NCI-H187 treated with DMSO at 0.1 percent for 48 hours (cell line): ENCODE results near the gene NLRP7.
"Not testable (repeated sequence)": the region's sequence is repeated elsewhere in the genome, so short reads cannot be mapped to it uniquely, and the experiment has no call there.

Source experiments
- DNase-seq: peaks from one replicate; lab custom pipeline; 2025; lab: John Stamatoyannopoulos, UW

Gene NLRP7

DNA sequence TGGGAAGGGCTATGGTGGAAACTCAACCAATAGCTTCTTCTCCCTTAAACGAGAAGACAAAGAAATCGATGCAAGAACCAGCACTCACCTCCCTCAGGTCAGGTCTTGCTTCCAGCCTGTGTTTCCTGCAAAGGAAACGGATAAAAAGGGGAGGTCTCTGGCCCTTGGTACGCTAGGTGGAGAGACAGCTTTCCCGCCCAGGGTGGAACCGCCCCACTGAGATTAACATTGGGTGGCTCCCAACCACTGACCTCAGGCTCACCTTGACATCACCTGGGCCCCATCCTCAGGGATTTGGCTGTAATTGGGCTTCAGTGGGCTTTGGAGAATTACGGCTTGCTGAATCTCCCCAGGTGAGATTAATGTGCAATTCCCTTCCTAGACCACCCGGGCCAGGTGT lies at the start of gene NLRP7:
NLRP7 (minus strand) TSS at position 150 of the 400 bp plus-strand sequence.
- DNase-seq = no peak

DNA sequence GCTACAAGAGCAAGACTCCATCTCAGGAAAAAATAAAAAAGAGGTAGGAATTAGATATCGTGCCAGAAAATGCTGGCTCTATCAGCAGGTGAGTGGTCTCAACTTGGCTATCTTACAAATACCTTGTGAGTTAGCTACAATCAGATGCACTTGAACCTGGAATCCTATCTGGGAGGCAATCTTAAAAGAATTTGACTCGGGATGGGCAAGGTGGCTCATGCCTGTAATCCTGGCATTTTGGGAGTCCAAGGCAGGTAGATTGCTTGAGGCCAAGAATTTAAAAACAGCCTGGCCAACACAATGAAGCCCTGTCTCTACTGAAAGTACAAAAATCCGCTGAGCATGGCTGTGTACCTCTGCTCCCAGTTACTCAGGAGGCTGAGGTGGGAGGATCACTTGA lies 48.2 kb upstream of the NLRP7 start:
- no peak for DNase-seq

DNA sequence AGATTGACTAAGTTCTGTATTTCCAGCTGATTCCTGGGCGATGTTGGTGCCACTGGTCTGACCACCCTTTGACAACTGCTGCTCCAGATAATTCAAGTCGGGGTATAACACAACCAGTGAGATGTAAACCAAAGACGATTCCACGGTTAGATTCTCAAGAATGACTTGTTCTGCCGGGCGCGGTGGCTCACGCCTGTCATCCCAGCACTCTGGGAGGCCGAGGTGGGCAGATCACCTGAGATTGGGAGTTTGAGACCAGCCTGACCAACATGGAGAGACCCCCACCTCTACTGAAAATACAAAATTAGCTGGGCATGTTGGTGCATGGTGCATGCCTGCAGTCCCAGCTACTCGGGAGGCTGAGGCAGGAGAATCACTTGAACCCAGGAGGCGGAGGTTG lies 42.2 kb upstream of the NLRP7 start:
- not testable (repeated sequence) for DNase-seq

DNA sequence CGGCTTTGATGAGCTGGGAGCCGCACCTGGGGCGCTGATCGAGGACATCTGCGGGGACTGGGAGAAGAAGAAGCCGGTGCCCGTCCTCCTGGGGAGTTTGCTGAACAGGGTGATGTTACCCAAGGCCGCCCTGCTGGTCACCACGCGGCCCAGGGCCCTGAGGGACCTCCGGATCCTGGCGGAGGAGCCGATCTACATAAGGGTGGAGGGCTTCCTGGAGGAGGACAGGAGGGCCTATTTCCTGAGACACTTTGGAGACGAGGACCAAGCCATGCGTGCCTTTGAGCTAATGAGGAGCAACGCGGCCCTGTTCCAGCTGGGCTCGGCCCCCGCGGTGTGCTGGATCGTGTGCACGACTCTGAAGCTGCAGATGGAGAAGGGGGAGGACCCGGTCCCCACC lies 35.2 kb upstream of the NLRP7 start:
- DNase-seq = not testable (repeated sequence)

DNA sequence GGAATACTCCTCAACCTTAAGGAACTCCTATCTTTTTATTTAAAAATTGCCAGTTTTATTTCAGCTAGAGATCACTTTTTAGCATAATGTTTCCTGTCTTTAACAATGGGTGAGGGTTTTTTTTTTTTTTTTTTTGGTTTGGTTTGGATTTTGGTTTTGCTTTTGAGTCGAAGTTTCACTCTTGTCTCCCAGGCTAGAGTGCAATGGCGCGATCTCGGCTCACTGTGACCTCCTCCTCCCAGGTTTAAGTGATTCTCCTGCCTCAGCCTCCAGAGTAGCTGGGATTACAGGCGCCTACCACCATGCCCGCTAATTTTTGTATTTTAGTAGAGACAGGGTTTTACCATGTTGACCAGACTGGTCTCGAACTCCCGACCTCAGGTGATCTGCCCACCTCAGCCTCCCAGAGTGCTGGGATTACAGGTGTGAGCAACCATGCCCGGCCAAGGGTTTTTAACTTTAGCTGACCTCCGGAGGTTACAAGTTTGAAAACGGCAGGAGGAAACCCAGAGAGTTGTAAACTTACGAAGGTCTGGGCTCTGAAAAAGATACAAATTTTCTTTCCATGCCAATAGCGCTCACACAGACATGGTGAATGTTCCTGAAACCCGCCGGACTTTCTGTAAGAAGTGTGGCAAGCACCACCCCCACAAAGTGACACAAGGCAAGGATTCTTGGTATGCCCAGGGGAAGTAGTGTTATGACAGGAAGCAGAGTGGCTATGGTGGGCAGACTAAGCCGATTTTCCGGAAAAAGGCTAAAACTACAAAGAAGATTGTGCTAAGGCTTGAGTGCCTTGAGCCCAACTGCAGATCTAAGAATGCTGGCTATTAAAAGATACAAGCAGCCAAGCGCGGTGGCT lies 26.1 kb upstream of the NLRP7 start:
- not testable (repeated sequence) for DNase-seq

DNA sequence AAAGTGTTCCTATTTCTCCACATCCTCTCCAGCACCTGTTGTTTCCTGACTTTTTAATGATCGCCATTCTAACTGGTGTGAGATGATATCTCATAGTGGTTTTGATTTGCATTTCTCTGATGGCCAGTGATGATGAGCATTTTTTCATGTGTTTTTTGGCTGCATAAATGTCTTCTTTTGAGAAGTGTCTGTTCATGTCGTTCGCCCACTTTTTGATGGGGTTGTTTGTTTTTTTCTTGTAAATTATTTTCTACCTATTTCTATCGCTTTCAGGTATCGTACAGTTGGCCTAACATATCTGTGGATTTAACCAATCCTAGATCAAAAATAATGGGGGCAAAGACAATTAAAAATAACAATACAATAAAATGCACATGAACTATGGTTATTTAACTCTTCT lies 24.1 kb upstream of the NLRP7 start:
- DNase-seq = not testable (repeated sequence)

DNA sequence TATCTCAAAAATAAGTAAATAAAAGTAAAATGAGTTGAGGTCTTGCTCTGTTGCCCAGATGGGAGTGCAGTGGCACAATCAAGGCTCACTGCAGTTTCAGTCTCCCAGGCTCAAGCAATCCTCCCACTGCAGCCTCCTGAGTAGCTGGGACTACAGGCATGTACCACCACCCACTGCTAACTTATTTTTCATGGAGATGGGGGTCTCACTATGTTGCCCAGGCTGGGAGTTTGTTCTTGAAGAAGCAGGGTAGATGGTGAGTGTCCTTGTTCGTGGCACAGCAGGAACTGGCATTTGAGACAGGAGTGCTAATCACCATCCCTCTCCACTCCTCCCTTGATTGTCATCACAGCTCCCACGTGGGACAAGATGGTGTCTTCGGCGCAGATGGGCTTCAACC lies 22.3 kb upstream of the NLRP7 start:
- DNase-seq = no peak

DNA sequence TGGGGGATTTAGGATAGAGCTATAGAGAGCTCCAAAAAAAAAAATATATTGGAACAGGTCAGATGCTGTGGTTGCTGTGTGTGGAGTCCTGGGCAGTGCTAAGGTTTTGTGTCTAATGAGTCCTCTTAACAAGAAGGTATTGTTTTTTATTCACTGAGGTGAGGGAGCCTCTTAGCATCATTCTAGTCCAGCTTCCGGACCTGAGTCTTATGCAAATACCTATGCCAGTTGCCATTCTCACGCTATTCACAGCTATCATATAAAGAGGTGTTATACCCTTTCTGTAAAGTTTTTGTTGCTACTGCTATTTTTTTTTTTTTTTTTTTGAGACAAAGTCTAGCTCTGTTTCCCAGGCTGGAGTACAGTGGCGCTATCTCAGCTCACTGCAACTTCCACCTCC lies 20.3 kb upstream of the NLRP7 start:
- no peak for DNase-seq

DNA sequence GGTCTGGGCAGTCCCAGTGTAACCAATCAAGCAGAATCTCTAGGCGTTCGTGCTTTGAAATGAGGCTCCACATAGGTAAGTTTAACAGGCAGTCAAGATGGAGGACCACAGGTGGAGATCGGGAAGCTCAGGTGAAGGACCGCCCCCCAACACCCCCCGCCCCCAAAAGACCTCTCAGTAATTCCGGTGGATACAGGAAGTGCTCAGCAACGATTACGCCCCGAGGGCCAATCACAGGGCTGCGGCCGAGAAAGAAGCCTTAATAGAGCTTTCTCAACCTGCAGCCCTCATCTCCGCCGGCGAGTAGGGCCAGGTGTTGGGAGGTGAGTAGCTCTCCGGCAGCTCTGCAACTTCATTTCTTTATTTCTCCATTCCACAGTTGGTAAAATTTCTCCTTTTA lies 17.7 kb upstream of the NLRP7 start:
- not testable (repeated sequence) for DNase-seq

DNA sequence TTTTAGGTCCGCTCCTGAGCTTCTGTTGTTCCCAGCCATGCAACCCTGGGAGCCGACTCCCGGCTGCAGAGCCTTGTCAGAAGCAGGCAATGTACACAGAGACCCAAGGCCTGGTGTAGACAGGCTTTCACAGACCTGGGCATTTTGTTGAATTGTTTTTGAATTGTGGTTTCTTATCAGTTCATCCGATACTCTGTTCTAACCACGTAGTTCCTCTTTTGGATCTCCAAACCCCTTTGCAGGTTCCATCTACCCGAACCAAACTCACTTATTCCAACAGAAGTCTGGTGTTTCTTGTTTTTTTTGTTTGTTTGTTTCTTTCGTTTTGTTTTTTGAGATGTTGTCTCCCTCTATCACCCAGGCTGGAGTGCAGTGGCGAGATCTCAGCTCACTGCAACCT lies 12.5 kb upstream of the NLRP7 start:
- DNase-seq = no peak

DNA sequence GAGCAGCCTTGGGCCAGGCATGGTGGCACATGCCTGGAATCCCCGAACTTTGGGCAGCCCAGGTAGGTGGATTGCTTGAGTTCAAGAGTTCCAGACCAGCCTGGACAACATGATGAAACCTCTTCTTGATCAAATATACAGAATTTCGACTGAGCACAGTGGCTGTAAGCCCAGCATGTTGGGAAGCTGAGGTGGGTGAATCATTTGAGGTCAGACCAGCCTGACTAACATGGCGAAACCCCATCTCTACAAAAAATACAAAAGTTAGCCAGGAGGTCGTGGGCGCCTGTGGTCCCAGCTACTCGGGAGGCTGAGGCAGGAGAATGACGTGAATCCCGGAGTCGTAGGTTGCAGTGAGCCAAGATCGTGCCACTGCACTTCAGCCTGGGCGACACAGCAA lies 8.0 kb upstream of the NLRP7 start:
- DNase-seq = no peak

DNA sequence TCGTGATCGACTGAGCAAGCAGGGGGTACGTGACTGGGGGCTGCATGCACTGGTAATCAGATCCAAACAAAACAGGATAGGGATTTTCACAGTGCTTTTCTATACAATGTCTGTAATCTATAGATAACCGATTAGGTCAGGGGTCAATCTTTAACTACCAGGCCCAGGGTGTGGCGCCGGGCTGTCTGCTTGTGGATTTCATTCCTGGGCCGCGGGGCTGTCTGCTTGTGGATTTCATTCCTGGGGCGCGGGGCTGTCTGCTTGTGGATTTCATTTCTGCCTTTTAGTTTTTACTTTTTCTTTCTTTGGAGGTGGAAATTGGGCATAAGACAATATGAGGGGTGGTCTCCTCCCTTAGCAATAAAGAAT lies 6.0 kb upstream of the NLRP7 start:
- not testable (repeated sequence) for DNase-seq

DNA sequence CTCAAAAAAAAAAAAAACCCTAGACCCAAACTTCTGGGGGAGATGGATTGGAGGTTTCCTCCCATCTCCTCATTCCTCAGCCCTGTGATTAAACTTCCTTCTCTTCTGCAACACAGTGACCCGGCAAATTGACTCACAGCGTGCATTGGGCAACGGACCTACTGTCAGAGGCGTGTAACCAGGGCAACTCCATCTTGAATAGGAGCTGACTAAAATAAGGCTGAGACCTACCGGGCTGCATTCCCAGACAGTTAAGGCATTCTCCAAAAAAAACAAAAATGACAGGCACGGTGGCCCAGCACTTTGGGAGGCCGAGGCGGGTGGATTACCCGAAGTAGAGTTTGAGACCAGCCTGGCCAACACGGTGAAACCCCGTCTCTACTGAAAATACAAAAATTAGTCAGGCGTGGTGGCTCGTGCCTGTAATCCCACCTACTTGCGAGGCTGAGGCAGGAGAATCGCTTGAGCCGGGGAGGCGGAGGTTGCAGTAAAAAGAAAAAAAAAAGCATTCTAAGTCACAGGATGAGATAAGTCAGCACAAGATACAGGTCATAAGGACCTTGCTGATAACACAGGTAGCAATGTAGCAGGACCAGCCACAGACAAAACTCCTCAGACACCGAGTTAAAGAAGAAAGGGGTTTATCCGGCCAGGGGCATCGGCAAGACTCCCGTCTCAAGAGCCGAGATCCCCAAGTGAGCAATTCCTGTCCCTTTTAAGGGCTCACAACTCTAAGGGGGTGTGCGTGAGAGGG lies 5.4 kb upstream of the NLRP7 start:
- DNase-seq = no peak

DNA sequence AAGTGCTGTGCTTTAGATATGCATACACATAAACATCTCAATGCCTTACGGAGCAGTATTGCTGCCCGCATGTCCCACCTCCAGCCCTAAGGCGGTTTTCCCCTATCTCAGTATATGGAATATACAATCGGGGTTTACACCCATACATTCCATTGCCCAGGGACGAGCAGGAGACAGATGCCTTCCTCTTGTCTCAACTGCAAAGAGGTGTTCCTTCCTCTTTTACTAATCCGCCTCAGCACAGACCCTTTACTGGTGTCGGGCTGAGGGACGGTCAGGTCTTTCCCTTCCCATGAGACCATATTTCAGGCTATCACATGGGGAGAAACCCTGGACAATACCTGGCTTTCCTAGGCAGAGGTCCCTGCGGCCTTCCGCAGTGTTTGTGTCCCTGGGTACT lies 3.2 kb upstream of the NLRP7 start:
- DNase-seq = not testable (repeated sequence)

DNA sequence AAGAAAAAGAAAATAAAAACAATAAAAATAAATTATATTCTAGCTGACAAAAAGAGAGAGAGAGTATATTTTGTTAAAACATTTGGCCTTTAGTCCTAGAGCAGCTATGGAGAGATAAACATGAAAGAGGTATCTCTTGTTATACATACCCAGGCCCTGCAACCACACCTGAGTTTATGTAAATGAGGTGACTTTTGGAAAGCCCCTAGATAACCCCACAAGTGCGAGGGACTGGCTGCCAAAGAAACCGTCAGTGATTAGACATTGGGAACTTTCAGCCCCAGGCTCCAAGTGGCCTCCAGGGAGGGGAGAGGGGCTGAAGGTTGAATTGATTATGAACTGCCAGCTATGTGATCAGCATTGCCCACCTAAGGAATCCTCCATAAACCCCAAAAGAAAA lies 2.1 kb upstream of the NLRP7 start:
- DNase-seq = no peak

DNA sequence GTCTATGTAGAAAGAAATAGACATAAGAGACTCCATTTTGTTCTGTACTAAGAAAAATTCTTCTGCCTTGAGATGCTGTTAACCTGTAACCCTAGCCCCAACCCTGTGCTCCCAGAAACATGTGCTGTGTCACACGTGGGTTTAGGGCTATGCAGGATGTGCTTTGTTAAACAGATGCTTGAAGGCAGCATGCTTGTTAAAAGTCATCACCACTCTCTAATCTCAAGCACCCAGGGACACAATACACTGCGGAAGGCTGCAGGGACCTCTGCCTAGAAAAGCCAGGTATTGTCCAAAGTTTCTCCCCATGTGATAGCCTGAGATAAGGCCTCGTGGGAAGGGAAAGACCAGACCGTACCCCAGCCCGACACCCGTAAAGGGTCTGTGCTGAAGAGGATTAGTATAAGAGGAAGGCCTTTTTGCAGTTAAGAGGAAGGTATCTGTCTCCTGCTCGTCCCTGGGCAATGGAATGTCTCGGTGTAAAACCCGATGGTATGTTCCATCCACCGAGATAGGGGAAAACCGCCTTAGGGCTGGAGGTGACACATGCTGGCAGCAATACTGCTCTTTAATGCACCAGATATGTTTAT lies 3.5 kb downstream of the NLRP7 start:
- not testable (repeated sequence) for DNase-seq

DNA sequence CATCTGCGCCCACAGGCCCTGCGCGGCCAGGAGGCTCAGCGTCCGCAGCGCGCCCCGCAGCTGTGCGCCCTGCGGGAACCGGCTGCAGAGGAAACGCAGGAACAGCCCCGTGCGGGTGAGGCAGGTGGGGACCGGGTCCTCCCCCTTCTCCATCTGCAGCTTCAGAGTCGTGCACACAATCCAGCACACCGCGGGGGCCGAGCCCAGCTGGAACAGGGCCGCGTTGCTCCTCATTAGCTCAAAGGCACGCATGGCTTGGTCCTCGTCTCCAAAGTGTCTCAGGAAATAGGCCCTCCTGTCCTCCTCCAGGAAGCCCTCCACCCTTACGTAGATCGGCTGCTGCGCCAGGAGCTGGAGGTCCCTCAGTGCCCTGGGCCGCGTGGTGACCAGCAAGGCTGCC lies 7.8 kb downstream of the NLRP7 start:
- DNase-seq = not testable (repeated sequence)

DNA sequence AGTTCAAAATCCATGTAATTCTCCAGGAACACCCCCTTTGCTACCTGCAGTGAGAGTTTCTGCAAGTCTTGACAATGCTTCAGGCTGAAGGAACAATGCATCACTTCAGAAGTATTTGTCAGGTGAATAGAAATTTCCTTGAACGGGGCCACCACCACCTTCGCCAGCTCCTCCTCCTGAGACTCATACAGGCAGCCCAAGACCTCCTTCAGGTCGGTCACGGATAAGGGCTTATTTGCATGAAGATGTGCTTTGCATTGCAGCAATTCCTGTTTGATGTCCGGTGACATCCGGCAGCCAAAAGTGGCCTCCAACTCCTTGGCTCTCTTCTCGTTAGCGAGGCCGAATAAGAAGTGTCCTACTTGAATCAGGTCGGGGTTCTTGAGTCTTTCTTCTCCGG lies 8.4 kb downstream of the NLRP7 start:
- no peak for DNase-seq

DNA sequence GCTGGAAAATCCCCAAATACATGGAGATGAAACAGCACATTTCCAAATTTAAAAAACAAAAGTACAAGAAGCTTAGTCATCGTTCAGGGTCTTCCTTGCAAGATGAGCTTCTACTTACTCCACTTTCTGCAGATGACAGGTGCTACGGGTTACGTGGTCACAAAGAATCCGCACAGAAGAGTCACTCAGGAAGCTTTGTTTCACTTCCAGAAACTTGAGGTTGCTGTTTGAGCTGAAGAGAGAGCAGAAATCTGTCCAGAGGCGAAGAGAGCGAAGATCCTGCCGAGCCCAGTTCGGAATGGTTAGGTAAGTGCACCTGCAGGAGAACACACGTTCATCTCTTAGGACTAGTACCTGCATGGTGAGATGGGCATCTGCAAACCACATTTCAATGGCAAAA lies 9.4 kb downstream of the NLRP7 start:
- no peak for DNase-seq

DNA sequence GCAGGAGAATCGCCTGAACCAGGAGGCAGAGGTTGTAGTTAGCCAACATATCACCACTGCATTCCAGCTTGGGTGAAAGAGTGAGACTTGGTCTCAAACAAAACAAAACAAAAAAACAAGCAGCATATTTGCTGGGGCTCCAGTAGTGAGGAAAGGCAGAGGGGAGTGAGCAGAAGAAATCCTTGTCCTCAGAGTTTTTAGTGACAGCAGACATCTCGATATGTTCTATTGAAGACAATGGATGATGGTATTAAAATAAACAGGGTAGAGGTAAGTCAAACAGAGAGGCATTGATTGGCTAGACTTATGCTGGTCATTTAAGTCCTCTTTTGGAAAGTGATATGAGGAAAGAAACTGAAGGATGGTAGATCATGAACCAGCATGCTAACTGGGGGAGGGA lies 19.0 kb downstream of the NLRP7 start:
- DNase-seq = no peak

DNA sequence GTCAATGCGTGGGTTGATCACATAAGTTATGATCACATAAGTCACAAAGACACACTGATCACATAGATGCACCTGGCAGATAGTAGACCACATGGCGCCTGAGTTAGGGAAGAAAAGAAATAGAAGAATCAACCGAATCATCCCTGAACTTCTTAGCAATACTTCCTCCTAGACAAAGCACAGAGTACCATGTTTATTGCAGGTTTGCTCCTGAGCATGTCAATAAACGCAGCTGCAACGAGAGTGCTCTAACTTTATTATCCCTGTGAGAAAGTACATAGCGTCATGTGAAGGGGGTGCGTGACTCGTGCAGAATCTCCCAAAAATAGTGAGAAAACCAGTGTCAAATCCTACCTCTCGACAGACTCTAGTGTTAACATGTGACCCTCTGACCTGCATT lies 24.1 kb downstream of the NLRP7 start:
- no peak for DNase-seq

DNA sequence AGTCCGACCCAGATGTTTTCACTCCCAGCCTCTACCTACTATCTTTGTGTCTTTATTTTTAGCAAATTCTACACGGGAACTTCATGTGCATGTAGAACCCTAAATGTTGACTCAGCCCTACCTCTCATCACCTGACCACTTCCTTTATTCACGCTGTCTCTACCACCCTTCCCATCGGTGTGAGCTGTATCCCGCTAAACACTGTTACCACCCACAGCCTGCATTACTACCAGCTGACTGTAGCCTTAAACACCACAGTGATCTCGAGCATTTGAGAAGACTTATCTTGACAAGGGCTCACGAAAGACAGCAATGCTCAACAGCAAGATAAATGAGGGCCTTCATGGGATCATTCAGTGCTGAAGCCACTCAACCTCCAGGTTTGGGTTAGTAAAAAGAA lies 26.2 kb downstream of the NLRP7 start:
- no peak for DNase-seq
